DMS53 (cell line): Measurements from ENCODE around the gene KPNB1.

Experiments used
- DNase-seq: peaks from one replicate; lab custom pipeline; 2025; lab: John Stamatoyannopoulos, UW

Gene KPNB1

GRCh38 chr17:47649153-47649971, at the start of gene KPNB1:
KPNB1 (plus strand) TSS chr17:47649919; CDS start chr17:47650245, 326 bp downstream.
- DNase-seq, result peak; percentile 100

GRCh38 chr17:47603830-47604597, 45.7 kb upstream of the KPNB1 start:
- DNase-seq, result no peak

- peak; percentile 88 for DNase-seq
These were observed 45.2 kb upstream of the KPNB1 start for GRCh38 chr17:47604598-47604927.

- no peak for DNase-seq
These were observed 44.7 kb upstream of the KPNB1 start for GRCh38 chr17:47605011-47605410.

- no peak for DNase-seq
These were observed 42.2 kb upstream of the KPNB1 start for GRCh38 chr17:47607481-47607880.

GRCh38 chr17:47611372-47612350, 38.1 kb upstream of the KPNB1 start:
- peak; percentile 51 for DNase-seq

GRCh38 chr17:47615766-47616424, 33.8 kb upstream of the KPNB1 start:
- peak; percentile 84 for DNase-seq

- peak; percentile 52 for DNase-seq
These were observed 31.3 kb upstream of the KPNB1 start for GRCh38 chr17:47618410-47618809.

GRCh38 chr17:47620503-47621245, 29.0 kb upstream of the KPNB1 start:
- peak; percentile 98 for DNase-seq

- peak; percentile 75 for DNase-seq
These were observed 28.2 kb upstream of the KPNB1 start for GRCh38 chr17:47621293-47622179.

- DNase-seq, result no peak
These were observed 27.6 kb upstream of the KPNB1 start for GRCh38 chr17:47622180-47622549.

- DNase-seq, result no peak
These were observed 25.0 kb upstream of the KPNB1 start for GRCh38 chr17:47624727-47625068.

GRCh38 chr17:47628014-47628566, 21.6 kb upstream of the KPNB1 start:
- DNase-seq, result no peak

GRCh38 chr17:47629826-47630225, 19.9 kb upstream of the KPNB1 start:
- DNase-seq, result no peak

- DNase-seq, result no peak
These were observed 19.1 kb upstream of the KPNB1 start for GRCh38 chr17:47630614-47631013.

- DNase-seq, result no peak
These were observed 16.7 kb upstream of the KPNB1 start for GRCh38 chr17:47632991-47633390.

- DNase-seq, result no peak
These were observed 15.7 kb upstream of the KPNB1 start for GRCh38 chr17:47633996-47634395.

GRCh38 chr17:47634870-47635269, 14.8 kb upstream of the KPNB1 start:
- DNase-seq, result no peak

GRCh38 chr17:47635734-47636133, 14.0 kb upstream of the KPNB1 start:
- no peak for DNase-seq
